Putamen (tissue), 1 donor: Measurements from ENCODE around the gene DYSF.

Experiments
- DNase-seq: peaks from one replicate; pipeline ENCODE4 v3.0.0-alpha.2; 2016; ENCODE audit warnings: low spot score

DYSF gene

DNA sequence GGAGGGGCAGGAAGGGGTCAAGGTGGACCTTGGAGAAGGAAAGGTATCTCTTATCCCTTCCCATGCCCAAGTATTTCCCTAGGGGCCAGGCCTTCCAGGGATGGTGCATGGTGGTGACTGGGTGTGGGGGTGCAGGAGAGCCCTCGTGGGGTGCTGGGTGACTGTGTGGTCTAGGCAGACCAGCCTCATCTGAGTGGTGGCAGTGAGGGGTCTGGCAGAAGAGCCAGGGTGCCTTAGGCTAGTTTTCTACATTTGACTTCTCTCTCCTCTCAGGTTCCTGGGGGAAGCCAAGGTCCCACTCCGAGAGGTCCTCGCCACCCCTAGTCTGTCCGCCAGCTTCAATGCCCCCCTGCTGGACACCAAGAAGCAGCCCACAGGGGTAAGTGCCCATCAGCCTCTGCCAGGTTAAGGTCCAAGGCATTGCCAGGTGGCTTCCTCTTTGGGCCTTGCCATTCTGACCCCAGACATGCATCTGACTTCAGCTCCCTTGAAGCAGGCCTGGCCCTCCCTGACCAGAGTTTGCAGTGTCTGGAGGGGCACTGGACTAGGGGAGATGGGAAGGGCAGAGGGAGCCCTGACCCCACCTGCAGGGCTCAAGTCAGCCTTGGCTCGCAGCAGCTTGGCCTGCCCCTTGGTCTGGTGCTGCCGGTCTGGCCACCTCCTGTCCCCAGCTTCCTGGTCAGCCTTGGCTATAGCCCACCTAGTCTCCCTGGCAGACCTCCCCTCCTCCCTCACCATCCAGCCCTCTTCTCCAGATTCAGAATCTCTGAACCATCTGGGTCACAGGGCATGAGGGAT lies 49.8 kb downstream of the DYSF start:
- no peak for DNase-seq

DNA sequence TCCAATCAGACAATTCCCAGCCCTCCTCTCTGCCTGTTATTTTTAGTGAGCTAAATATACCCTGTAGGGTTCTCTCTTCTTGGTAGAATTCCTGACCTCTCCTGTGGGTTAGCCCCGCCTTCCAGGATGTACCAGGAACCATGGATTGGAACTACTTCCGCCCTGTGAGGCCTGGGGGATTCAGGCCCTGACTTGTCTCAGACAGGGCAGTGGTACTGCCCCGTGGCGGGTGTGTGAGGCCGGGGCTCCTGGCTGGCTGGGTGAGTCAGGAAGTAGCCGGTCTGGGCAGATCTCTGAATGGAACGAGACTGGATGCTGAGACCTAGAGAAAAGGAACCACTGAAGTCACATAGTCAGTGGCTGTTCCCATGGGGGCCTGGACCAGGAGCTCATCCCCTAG lies 50.5 kb downstream of the DYSF start:
- DNase-seq = no peak

DNA sequence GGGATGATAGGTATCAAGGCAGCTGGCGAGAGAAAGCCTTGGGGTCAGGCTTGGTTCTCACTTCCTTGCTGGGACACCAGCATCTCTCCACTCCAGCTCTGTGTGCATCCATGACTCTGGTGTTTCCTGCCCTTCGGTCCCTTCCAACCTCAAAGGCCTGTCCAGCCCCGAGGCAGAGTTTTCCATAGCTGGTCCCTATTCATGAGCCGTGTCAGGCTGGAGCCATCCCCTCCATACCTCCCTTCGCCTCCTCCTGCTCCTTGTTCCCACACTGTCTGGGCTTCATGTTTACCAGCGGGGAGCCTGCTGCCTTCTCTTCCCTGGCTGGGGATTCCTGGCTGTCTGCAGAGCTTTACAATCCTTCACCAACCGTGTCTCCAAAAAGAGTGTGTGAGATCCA lies 51.2 kb downstream of the DYSF start:
- no peak for DNase-seq

GRCh38 chr2:71505086-71505769 lies 51.9 kb downstream of the DYSF start:
- DNase-seq = no peak

DNA sequence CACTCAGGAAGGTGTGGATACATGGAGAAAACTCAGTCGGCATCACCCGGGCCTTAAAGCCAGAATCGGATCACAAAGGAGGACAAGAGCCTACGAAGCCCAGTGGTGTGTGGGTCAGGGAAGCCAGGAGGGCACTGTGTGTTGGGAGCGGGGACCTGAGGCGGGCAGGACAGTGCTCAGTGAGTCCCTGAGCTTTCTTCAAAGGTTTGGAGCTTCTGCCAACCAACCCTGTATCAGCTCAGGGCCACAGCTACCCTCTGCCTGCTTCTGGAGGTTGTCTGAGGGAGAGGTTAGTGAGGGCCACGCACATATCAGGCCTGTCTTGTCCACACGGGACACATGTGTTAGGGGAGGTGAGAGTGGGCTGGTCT lies 52.4 kb downstream of the DYSF start:
- no peak for DNase-seq

GRCh38 chr2:71506222-71507153 lies 53.1 kb downstream of the DYSF start:
- no peak for DNase-seq

DNA sequence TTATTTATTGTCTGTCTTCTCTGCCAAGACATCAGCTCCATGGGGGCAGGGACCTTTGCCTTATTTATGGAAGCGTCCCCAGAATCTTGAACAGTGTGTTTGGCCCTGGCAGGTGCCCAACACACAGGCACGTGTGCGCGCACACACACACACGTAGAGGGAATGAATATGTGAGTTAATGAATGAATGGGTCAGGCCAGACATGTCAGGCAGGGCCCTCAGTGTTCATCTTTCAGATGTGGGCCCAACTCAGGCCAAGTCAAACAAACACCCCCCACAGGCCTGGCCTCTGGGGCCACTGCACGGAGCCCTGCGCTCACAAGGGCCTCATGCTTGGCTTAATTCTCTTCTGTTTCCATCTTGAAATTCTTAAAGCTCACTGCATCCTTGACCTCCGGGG lies 54.1 kb downstream of the DYSF start:
- no peak for DNase-seq

GRCh38 chr2:71510196-71510807 lies 56.9 kb downstream of the DYSF start:
- DNase-seq = peak; percentile 41

DNA sequence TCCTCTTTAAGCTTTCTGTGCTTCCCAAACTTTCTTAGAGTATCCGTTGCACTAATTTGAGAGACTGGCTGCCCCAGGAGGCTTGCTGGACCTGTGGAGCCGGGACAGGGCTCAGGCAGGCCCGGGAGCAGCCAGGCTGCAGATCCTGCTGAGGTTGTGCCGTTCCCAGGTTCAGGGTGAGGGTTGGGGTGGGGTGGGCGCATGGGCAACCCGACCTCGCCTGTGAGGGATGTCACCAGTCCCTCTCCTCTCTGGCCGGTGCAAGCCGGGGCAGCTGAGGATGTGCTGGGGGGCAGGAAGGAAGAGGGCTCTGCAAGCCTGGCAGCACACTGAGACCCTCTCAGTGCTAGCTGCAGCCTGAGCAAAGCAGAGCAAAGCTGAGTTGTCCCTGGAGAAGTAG lies 57.6 kb downstream of the DYSF start:
- DNase-seq = no peak

GRCh38 chr2:71511776-71512175 lies 58.4 kb downstream of the DYSF start:
- DNase-seq = no peak

- DNase-seq = no peak
Measured at GRCh38 chr2:71512386-71512785, 59.0 kb downstream of the DYSF start.

GRCh38 chr2:71513096-71513495 lies 59.7 kb downstream of the DYSF start:
- no peak for DNase-seq

DNA sequence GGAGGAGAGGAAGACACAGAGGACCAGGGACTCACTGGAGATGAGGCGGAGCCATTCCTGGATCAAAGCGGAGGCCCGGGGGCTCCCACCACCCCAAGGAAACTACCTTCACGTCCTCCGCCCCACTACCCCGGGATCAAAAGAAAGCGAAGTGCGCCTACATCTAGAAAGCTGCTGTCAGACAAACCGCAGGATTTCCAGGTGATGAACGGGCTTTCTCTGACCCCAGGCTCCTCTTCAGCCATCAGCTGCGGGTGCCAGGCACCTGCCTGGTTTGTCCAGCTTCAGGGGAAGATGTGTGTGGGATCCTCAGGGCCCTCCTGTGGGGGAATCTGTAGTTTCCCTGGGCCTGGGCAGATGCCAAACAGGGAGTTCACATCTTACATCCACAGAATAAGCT lies 60.4 kb downstream of the DYSF start:
- DNase-seq = no peak

DNA sequence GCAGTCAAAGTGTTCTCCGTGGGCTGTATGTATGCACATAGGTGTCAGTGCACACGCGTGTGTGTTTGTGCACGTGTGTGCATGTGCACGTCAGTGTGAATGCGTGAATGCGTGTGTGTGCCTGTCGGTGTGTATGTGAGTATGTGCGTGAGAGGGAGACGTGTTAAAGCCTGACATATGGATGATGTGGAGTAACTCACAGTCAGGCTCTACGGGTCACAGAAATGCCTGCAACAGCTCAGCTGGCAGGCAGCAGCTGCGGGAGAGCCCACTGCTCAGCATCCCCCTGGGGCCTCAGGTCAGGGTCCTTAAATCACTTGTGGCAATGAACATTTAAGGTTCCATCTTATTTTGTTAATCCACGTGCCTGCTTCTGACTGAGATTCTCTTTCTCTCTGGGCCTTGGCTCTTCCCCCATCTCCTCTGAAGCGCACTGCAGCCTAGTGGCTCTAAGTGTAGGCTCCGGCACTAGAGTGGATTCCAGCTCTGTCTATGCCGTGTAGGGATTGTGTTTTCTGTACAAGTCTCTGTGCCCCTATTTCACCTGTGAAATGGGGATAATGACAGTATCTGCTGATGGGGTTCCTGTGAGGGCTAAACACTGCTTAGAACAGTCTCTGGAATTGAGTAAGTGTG lies 63.0 kb downstream of the DYSF start:
- no peak for DNase-seq

DNA sequence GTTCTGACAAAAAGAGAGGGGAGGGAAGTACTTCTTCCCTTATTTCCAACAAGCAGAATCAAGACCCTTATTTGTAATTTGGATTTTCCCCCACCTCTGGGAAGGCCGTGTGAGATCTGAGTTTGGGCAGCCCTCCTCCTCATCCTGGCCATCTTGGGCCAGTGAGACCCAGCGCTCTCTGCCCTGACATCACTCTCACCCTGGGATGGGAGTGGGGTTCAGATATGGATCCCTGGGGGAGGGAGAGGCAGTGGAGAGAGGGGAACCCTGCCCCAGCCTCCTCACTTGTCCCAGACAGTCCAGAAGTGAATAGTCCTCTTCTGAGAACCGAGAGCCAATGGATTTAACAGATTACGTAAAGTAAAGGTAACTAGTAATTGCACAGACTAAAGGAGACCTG lies 64.5 kb downstream of the DYSF start:
- DNase-seq = no peak

- DNase-seq = no peak
Measured at GRCh38 chr2:71521436-71521950, 68.1 kb downstream of the DYSF start.

DNA sequence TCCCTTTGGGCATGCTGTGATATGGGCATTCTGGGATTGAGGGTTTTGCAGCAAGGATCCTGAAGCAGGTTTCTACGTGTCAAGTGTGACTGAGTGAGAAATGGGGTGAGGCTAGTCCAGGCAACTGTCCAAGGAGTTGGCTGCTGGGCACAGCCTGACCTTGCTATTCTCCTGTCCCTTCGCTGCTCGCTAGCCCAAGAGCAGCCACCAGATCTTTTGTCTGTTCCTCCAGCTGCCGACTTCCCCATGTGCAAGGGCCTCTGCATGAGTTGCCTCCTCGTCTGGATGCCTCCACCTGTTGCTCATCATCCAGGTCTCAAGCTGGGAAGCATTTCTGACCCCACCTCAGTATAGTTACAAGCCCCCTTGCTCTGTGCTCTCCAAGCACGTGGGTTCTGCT lies 71.1 kb downstream of the DYSF start:
- DNase-seq = no peak

DNA sequence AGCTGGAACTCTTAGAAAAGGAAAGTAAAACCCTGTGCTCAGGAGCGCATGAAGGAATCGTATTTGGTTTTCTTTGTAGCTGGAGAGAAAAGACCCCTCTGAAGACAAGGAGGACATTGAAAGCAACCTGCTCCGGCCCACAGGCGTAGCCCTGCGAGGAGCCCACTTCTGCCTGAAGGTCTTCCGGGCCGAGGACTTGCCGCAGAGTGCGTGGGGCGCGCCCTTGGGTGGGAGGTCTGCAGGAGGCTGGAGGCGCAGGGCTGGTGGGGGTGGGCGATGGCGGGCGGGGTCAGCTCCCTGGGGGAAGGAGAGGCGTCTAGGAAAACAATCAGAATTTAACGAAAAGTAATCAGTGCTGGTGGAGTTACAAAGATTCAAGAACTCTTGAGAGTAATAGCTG lies 72.8 kb downstream of the DYSF start:
- no peak for DNase-seq

- DNase-seq = no peak
Measured at GRCh38 chr2:71526975-71527374, 73.6 kb downstream of the DYSF start.

- no peak for DNase-seq
Measured at GRCh38 chr2:71528131-71528591, 74.8 kb downstream of the DYSF start.

GRCh38 chr2:71528749-71529148 lies 75.4 kb downstream of the DYSF start:
- no peak for DNase-seq
